HepG2 (cell line): ENCODE measurements around the gene MCMBP. TPM values are rescaled to one million over a fixed set of nuclear protein-coding genes. Genes with fewer than 3 reads are reported as not detected.

Experiments used
- ADNP ChIP-seq: sonication (generic); formaldehyde crosslinking; IDR thresholded peaks from 2 replicates; pipeline ENCODE4 v1.4.0; 2020; ENCODE audit warnings: missing genetic modification reagents
- CC2D1A ChIP-seq: sonication (generic); formaldehyde crosslinking; IDR thresholded peaks from 2 replicates; pipeline ENCODE4 v1.8.1; 2023; ENCODE audit warnings: mild to moderate bottlenecking, missing genetic modification reagents
- FIP1L1 ChIP-seq: fragments of 200-400 bp; formaldehyde crosslinking; IDR thresholded peaks from 2 replicates; pipeline ENCODE4 v1.6.1; 2018; ENCODE audit warnings: low read depth, mild to moderate bottlenecking, low read length, moderate library complexity, borderline replicate concordance; ENCODE audit not compliant: insufficient read depth
- GFI1 ChIP-seq: sonication (generic); formaldehyde crosslinking; IDR thresholded peaks from 2 replicates; pipeline ENCODE4 v1.5.0; 2020; ENCODE audit warnings: missing genetic modification reagents, mild to moderate bottlenecking, borderline replicate concordance
- KDM2A ChIP-seq: sonication (generic); formaldehyde crosslinking; IDR thresholded peaks from 2 replicates; pipeline ENCODE4 v1.4.0; 2020; ENCODE audit warnings: low read depth, missing genetic modification reagents, borderline replicate concordance
- MTF1 ChIP-seq: sonication (generic); formaldehyde crosslinking; IDR thresholded peaks from 2 replicates; pipeline ENCODE4 v1.5.0; 2020; ENCODE audit warnings: missing genetic modification reagents
- NCOR1 ChIP-seq: fragments of 200-600 bp; sonication (generic); IDR thresholded peaks from 2 replicates; pipeline ENCODE4 v1.7.0; 2017; ENCODE audit warnings: antibody characterized with exemption, low read length, borderline replicate concordance
- NFE2L1 ChIP-seq: sonication (generic); formaldehyde crosslinking; IDR thresholded peaks from 2 replicates; pipeline ENCODE4 v1.4.0; 2020; ENCODE audit warnings: missing genetic modification reagents, mild to moderate bottlenecking, borderline replicate concordance
- PHB2 ChIP-seq: fragments of 450-650 bp; IDR thresholded peaks from 2 replicates; pipeline ENCODE4 v1.6.1; 2018; ENCODE audit not compliant: partially characterized antibody
- POLR2AphosphoS5 ChIP-seq: IDR thresholded peaks from 2 replicates; pipeline ENCODE4 v1.6.1; 2012; ENCODE audit warnings: low read depth, low read length
- RORA ChIP-seq: sonication (generic); formaldehyde crosslinking; IDR thresholded peaks from 2 replicates; pipeline ENCODE4 v1.5.0; 2020; ENCODE audit warnings: mild to moderate bottlenecking, missing genetic modification reagents, moderate library complexity
- SRSF9 ChIP-seq: fragments of 200-400 bp; formaldehyde crosslinking; IDR thresholded peaks from 2 replicates; pipeline ENCODE4 v1.6.1; 2018; ENCODE audit warnings: borderline replicate concordance, mild to moderate bottlenecking, low read depth, low read length; ENCODE audit not compliant: insufficient read depth, poor library complexity, severe bottlenecking
- STAG1 ChIP-seq: sonication (generic); formaldehyde crosslinking; IDR thresholded peaks from 2 replicates; pipeline ENCODE4 v1.4.0; 2020; ENCODE audit warnings: missing genetic modification reagents
- ZBTB42 ChIP-seq: sonication (generic); formaldehyde crosslinking; IDR thresholded peaks from 2 replicates; pipeline ENCODE4 v1.5.0; 2020; ENCODE audit warnings: mild to moderate bottlenecking, missing genetic modification reagents
- ZEB1 ChIP-seq: IDR thresholded peaks from 2 replicates; pipeline ENCODE4 v1.6.1; 2012; ENCODE audit warnings: mild to moderate bottlenecking, low read depth, inconsistent platforms; ENCODE audit not compliant: insufficient replicate concordance
- ZFX ChIP-seq: sonication (generic); formaldehyde crosslinking; IDR thresholded peaks from 2 replicates; pipeline ENCODE4 v1.4.0; 2020; ENCODE audit warnings: mild to moderate bottlenecking, low read depth, missing genetic modification reagents, moderate library complexity
- ZNF367 ChIP-seq: sonication (generic); formaldehyde crosslinking; IDR thresholded peaks from 2 replicates; pipeline ENCODE4 v1.4.0; 2020; ENCODE audit warnings: missing genetic modification reagents, borderline replicate concordance
- ZNF709 ChIP-seq: sonication (generic); formaldehyde crosslinking; IDR thresholded peaks from 2 replicates; pipeline ENCODE4 v1.5.0; 2020; ENCODE audit warnings: mild to moderate bottlenecking, missing genetic modification reagents
- ZNF747 ChIP-seq: sonication (generic); formaldehyde crosslinking; IDR thresholded peaks from 2 replicates; pipeline ENCODE4 v1.8.1; 2023; ENCODE audit warnings: missing genetic modification reagents, mild to moderate bottlenecking, borderline replicate concordance
- ZSCAN31 ChIP-seq: sonication (generic); formaldehyde crosslinking; IDR thresholded peaks from 2 replicates; pipeline ENCODE4 v1.5.0; 2020; ENCODE audit warnings: low read depth, mild to moderate bottlenecking, missing genetic modification reagents
- polyA plus RNA-seq, 8 experiments: library from polyadenylated mRNA; depleted of rRNA in 3 of 8; stranded (reverse) in 7 of 8; unstranded in 1 of 8; fragments of >200 nt; fragmentation: Illumina TruSeq in 4 of 8; extraction: Trizol in 4 of 8; gene quantifications; 2 replicates each; pipeline versions ENCODE4 v1.2.1 to v1.2.3, GENCODE V29; 2011 to 2016; ENCODE audit warnings: low read depth in 4 of 8, missing spikeins in 1 of 8, mixed read lengths in 1 of 8; ENCODE audit not compliant: insufficient read depth in 1 of 8
- total RNA-seq, 5 experiments: library from RNA; depleted of rRNA; stranded (reverse); fragments of >200 nt; fragmentation: Illumina TruSeq; extraction: Trizol; gene quantifications; 2 replicates each; pipeline ENCODE4 v1.2.3, GENCODE V29; 2016; ENCODE audit warnings: low read depth in 1 of 5
- TF ChIP-seq, protein P1 (sequence below): sonication (generic); formaldehyde crosslinking; IDR thresholded peaks from 2 replicates; pipeline ENCODE4 v1.8.1; 2022; ENCODE audit warnings: mild to moderate bottlenecking, missing genetic modification reagents
- TF ChIP-seq, protein P2 (sequence below): sonication (generic); formaldehyde crosslinking; IDR thresholded peaks from 2 replicates; pipeline ENCODE4 v1.5.0; 2020; ENCODE audit warnings: missing genetic modification reagents
- TF ChIP-seq, protein P3 (sequence below): sonication (generic); formaldehyde crosslinking; IDR thresholded peaks from 2 replicates; pipeline ENCODE4 v1.5.0; 2020; ENCODE audit warnings: mild to moderate bottlenecking, missing genetic modification reagents, borderline replicate concordance

MCMBP gene
- total and polyA plus RNA-seq, 2 of the 13 experiments (the other 11 are each of a cell fraction or from before 2014, with no cell fraction given), result 35.7 to 62.4 TPM

DNA sequence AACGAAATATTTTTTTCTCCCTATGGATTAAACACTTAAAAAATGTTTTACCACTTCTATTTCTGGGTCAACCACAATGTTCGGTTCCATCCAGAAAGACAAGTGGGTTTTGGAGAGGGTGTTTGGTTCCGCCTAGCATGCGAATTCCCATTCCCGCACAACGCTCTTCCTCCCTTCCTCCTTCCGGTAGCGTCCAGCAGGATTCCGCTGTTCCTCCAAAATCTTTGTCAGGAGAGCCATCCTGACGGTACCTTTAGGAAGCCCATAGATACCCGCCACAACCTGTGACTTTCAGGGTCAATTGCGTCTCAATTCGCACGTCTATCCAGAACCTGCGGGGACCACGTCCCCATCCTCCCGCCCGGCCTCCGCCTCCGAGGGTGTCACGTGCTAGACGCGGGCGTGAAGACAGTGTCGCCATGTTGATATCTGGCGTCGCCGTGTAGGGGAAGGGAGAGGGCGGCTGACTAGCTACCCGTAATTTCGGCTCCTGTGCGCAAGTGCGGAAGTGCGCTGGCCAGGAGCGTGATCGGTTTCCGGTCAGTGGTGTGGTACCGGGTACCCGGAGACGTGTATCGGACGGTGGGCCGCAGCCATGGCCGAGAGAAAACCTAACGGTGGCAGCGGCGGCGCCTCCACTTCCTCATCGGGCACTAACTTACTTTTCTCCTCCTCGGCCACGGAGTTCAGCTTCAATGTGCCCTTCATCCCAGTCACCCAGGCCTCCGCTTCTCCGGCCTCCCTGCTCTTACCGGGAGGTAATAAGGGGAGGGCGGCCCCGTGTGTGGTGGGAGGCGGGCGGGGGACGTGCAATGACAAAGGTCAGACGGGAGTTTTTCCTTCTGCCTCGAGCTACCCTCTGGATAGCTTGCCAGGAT is 19.8 kb upstream of the MCMBP start, which contains the start of gene SEC23IP (continued):
- TF ChIP-seq POLR2AphosphoS5 (peak; percentile 93), ZNF367 (CRISPR knock-in tag) (peak; percentile 79; the same call in 1 of the 2 replicates), ZNF747 (CRISPR knock-in tag) (peak; percentile 77; the same call in 1 of the 2 replicates), KDM2A (CRISPR knock-in tag) (peak; percentile 92), ZNF709 (peak; percentile 60; the same call in 1 of the 2 replicates), MTF1 (CRISPR knock-in tag) (no peak), ZBTB42 (CRISPR knock-in tag) (peak; percentile 82; the same call in 1 of the 2 replicates), GFI1 (CRISPR knock-in tag) (no peak), ZSCAN31 (CRISPR knock-in tag) (peak; percentile 81; the same call in 1 of the 2 replicates), ADNP (CRISPR knock-in tag) (no peak), ZEB1 (no peak), FIP1L1 (0 out of 2 replicates have a peak, but pooled peaks have one; percentile 34), NFE2L1 (no peak), RORA (CRISPR knock-in tag) (no peak), PHB2 (no peak), SRSF9 (no peak), ZFX (peak; percentile 94), CC2D1A (no peak), STAG1 (CRISPR knock-in tag) (no peak), NCOR1 (0 out of 2 replicates have a peak, but pooled peaks have one; percentile 35)
- TF ChIP-seq, protein P1, sequence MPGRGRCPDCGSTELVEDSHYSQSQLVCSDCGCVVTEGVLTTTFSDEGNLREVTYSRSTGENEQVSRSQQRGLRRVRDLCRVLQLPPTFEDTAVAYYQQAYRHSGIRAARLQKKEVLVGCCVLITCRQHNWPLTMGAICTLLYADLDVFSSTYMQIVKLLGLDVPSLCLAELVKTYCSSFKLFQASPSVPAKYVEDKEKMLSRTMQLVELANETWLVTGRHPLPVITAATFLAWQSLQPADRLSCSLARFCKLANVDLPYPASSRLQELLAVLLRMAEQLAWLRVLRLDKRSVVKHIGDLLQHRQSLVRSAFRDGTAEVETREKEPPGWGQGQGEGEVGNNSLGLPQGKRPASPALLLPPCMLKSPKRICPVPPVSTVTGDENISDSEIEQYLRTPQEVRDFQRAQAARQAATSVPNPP, result peak; percentile 77
- TF ChIP-seq, protein P2, sequence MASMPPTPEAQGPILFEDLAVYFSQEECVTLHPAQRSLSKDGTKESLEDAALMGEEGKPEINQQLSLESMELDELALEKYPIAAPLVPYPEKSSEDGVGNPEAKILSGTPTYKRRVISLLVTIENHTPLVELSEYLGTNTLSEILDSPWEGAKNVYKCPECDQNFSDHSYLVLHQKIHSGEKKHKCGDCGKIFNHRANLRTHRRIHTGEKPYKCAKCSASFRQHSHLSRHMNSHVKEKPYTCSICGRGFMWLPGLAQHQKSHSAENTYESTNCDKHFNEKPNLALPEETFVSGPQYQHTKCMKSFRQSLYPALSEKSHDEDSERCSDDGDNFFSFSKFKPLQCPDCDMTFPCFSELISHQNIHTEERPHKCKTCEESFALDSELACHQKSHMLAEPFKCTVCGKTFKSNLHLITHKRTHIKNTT (CRISPR knock-in tag), result no peak
- TF ChIP-seq, protein P3, sequence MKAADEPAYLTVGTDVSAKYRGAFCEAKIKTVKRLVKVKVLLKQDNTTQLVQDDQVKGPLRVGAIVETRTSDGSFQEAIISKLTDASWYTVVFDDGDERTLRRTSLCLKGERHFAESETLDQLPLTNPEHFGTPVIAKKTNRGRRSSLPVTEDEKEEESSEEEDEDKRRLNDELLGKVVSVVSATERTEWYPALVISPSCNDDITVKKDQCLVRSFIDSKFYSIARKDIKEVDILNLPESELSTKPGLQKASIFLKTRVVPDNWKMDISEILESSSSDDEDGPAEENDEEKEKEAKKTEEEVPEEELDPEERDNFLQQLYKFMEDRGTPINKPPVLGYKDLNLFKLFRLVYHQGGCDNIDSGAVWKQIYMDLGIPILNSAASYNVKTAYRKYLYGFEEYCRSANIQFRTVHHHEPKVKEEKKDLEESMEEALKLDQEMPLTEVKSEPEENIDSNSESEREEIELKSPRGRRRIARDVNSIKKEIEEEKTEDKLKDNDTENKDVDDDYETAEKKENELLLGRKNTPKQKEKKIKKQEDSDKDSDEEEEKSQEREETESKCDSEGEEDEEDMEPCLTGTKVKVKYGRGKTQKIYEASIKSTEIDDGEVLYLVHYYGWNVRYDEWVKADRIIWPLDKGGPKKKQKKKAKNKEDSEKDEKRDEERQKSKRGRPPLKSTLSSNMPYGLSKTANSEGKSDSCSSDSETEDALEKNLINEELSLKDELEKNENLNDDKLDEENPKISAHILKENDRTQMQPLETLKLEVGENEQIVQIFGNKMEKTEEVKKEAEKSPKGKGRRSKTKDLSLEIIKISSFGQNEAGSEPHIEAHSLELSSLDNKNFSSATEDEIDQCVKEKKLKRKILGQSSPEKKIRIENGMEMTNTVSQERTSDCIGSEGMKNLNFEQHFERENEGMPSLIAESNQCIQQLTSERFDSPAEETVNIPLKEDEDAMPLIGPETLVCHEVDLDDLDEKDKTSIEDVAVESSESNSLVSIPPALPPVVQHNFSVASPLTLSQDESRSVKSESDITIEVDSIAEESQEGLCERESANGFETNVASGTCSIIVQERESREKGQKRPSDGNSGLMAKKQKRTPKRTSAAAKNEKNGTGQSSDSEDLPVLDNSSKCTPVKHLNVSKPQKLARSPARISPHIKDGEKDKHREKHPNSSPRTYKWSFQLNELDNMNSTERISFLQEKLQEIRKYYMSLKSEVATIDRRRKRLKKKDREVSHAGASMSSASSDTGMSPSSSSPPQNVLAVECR (CRISPR knock-in tag), result peak; percentile 96
